Measurements from ENCODE around the gene RAC2. TPM values are rescaled to one million over a fixed set of nuclear protein-coding genes. Genes with fewer than 3 reads are reported as not detected.
A peak's percentile ranks its signal among the peaks of the same experiment; 100 is the strongest.

The RAC2 gene
- polyA plus RNA-seq, 1 donor, result 22.6 TPM

DNA sequence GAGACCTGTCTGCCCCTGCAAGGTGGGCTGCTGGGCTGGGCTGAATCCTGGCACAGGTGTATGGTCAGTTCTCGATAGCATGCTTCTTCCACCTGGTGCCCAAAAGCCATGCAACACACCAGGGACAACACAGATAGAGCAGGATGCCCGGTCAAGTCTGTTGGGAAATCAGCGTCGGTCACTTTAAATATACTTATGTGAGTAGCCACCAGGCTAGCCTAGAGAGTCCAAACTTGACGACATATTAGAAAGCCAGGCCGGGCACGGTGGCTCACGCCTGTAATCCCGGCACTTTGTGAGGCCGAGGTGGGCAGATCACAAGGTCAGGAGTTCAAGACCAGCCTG is 65.0 kb downstream of the RAC2 start:
- H3K36me3 ChIP-seq (ENCODE audit: control insufficient read depth, insufficient read depth, low read length), result peaks cover 7% of the 10 kb centered on the region
- no peak overlapping the region for H3K4me3 ChIP-seq (ENCODE audit: low read length)
- no peaks in the 10 kb centered on the region for H3K9me3 ChIP-seq (ENCODE audit: control insufficient read depth, low read depth, low read length)
- no peak for DNase-seq
- H3K4me1 ChIP-seq (ENCODE audit: control insufficient read depth, insufficient read depth, low read length), result peaks cover 22% of the 10 kb centered on the region
- H3K27me3 ChIP-seq (ENCODE audit: control insufficient read depth, insufficient read depth, low read length), result no peaks in the 10 kb centered on the region
- 80% methylated on average over 2 of the region's 10 CpGs for WGBS (ENCODE audit: insufficient coverage, low lambda C conversion rate)
- peak overlapping the region; percentile 29 for H3K27ac ChIP-seq (ENCODE audit: low read length)

- Histone ChIP-seq H3K27me3 (ENCODE audit: control insufficient read depth, insufficient read depth, low read length) (no peaks in the 10 kb centered on the region), H3K9me3 (ENCODE audit: control insufficient read depth, low read depth, low read length) (no peaks in the 10 kb centered on the region), H3K27ac (ENCODE audit: low read length) (peak overlapping the region; percentile 29), H3K36me3 (ENCODE audit: control insufficient read depth, insufficient read depth, low read length) (peaks cover 7% of the 10 kb centered on the region), H3K4me1 (ENCODE audit: control insufficient read depth, insufficient read depth, low read length) (peaks cover 22% of the 10 kb centered on the region), H3K4me3 (ENCODE audit: low read length) (no peak overlapping the region)
- WGBS (ENCODE audit: insufficient coverage, low lambda C conversion rate), result no CpG with 5 or more reads among the region's 17 CpGs
- DNase-seq, result peak; percentile 66 to 86
Observed at GRCh38 chr22:37178350-37179125, 65.5 kb downstream of the RAC2 start.

GRCh38 chr22:37177755-37178154 is 66.3 kb downstream of the RAC2 start:
- H3K27me3 ChIP-seq (ENCODE audit: control insufficient read depth, insufficient read depth, low read length), result no peaks in the 10 kb centered on the region
- H3K4me1 ChIP-seq (ENCODE audit: control insufficient read depth, insufficient read depth, low read length), result peaks cover 22% of the 10 kb centered on the region
- peak overlapping the region; percentile 29 for H3K27ac ChIP-seq (ENCODE audit: low read length)
- H3K36me3 ChIP-seq (ENCODE audit: control insufficient read depth, insufficient read depth, low read length), result peaks cover 7% of the 10 kb centered on the region
- no CpG with 5 or more reads among the region's 3 CpGs for WGBS (ENCODE audit: insufficient coverage, low lambda C conversion rate)
- no peaks in the 10 kb centered on the region for H3K9me3 ChIP-seq (ENCODE audit: control insufficient read depth, low read depth, low read length)
- H3K4me3 ChIP-seq (ENCODE audit: low read length), result no peak overlapping the region
- no peak for DNase-seq

DNA sequence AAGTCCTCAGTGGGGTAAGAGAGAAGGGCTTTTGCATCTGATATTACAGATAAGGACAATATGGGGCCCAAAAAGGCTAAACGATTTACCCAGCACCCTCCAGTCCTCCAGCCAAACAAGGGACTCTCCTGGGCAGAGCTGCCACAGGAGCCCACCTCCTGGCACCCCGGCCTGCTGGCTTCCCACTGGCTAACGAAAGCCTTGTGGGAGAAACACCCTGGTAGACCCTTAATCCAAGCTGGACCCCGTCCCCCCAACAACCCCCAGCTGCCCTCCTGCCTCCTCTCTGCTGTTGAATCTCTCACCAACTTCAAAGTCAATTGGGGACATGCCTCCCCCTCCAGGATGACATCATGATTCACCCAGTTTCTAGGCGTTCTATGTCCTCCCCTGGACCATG is 66.8 kb downstream of the RAC2 start:
- no peak overlapping the region for H3K4me3 ChIP-seq (ENCODE audit: low read length)
- WGBS (ENCODE audit: insufficient coverage, low lambda C conversion rate), result no CpG with 5 or more reads among the region's 5 CpGs
- no peak for DNase-seq
- H3K27me3 ChIP-seq (ENCODE audit: control insufficient read depth, insufficient read depth, low read length), result no peaks in the 10 kb centered on the region
- H3K4me1 ChIP-seq (ENCODE audit: control insufficient read depth, insufficient read depth, low read length), result peaks cover 22% of the 10 kb centered on the region
- peaks cover 4% of the 10 kb centered on the region for H3K36me3 ChIP-seq (ENCODE audit: control insufficient read depth, insufficient read depth, low read length)
- H3K27ac ChIP-seq (ENCODE audit: low read length), result no peak overlapping the region
- H3K9me3 ChIP-seq (ENCODE audit: control insufficient read depth, low read depth, low read length), result no peaks in the 10 kb centered on the region

- Histone ChIP-seq H3K36me3 (ENCODE audit: control insufficient read depth, insufficient read depth, low read length) (no peaks in the 10 kb centered on the region), H3K27me3 (ENCODE audit: control insufficient read depth, insufficient read depth, low read length) (no peaks in the 10 kb centered on the region), H3K4me3 (ENCODE audit: low read length) (no peak overlapping the region), H3K4me1 (ENCODE audit: control insufficient read depth, insufficient read depth, low read length) (peaks cover 22% of the 10 kb centered on the region), H3K9me3 (ENCODE audit: control insufficient read depth, low read depth, low read length) (no peaks in the 10 kb centered on the region), H3K27ac (ENCODE audit: low read length) (no peak overlapping the region)
- WGBS (ENCODE audit: insufficient coverage, low lambda C conversion rate), result no CpG with 5 or more reads among the region's 23 CpGs
- peak in 1 of 2 donors; percentile 58 for DNase-seq
Observed at GRCh38 chr22:37176464-37177061, 67.5 kb downstream of the RAC2 start.

DNA sequence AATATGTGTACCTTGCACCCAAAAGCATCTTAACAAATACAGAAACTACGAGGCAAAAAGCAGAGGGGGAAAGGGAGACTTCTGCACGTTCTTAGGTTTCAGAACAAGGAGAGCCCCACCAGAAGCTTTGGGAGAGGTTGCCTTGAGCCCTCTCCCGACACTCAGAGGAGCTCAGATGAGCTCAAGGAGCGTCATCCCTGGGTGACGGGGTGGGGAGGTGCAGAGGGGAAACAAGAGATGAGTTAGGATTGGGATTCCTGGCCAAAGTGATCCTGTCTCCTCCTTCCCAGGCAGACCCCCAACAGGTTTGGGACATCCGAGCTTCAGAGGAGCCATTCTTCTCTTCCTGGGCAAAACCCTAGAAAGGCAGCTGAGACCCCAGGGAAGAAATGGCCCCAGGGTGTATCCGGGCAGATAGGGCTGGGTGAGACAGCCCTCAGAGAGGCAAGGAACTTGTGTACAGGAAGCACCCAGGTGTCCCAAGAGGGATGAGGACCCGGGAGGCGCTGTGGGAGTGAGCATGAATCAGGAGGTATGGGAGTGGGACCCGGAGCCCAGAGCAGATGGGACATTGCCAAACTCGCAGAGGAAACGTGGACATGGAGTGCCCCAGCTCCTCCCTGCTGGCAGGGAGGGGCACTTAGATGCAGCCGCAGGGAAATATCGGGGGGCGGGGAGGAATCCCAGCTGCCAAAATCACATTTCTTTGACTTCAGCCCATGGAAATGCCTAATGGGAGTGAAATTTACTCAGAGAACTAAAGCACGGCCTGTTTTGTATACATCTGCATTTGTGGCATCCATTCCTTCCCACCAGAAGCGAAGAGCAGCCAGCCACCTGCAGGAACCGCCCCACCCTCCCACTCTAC is 68.4 kb downstream of the RAC2 start:
- no CpG with 5 or more reads among the region's 18 CpGs for WGBS (ENCODE audit: insufficient coverage, low lambda C conversion rate)
- Histone ChIP-seq H3K27ac (ENCODE audit: low read length) (no peak overlapping the region), H3K27me3 (ENCODE audit: control insufficient read depth, insufficient read depth, low read length) (no peaks in the 10 kb centered on the region), H3K9me3 (ENCODE audit: control insufficient read depth, low read depth, low read length) (no peaks in the 10 kb centered on the region), H3K4me3 (ENCODE audit: low read length) (no peak overlapping the region), H3K36me3 (ENCODE audit: control insufficient read depth, insufficient read depth, low read length) (no peaks in the 10 kb centered on the region), H3K4me1 (ENCODE audit: control insufficient read depth, insufficient read depth, low read length) (peaks cover 22% of the 10 kb centered on the region)
- DNase-seq, result no peak

Other genes with a start within 250 kb of the RAC2 start
- 87.6 TPM for gene TST, start 224.8 kb downstream of the RAC2 start, polyA plus RNA-seq
- 134 TPM for gene MPST, start 224.5 kb downstream of the RAC2 start, polyA plus RNA-seq
- 14.1 TPM for gene KCTD17, start 192.5 kb downstream of the RAC2 start, polyA plus RNA-seq
- gene TMPRSS6, start 134.6 kb downstream of the RAC2 start, polyA plus RNA-seq, result 3.8 TPM
- 7.2 TPM for gene IL2RB, start 94.4 kb downstream of the RAC2 start, polyA plus RNA-seq
- 18.6 TPM for gene C1QTNF6, start 56.0 kb downstream of the RAC2 start, polyA plus RNA-seq
- gene SSTR3, start 31.8 kb downstream of the RAC2 start, polyA plus RNA-seq, result 0.54 TPM
- 4.3 TPM for gene CYTH4, start 38.2 kb upstream of the RAC2 start, polyA plus RNA-seq
- gene ELFN2, start 183.2 kb upstream of the RAC2 start, polyA plus RNA-seq, result 0.27 TPM
- gene MFNG, start 242.1 kb upstream of the RAC2 start, polyA plus RNA-seq, result 9.1 TPM

Data from large intestine (tissue), 3 donors.